GM21737 (cell line): Measurements from ENCODE around the gene UNC5C.

Source experiments
- ATAC-seq: cut with Tn5 transposase; IDR thresholded peaks from one replicate; pipeline ENCODE4 v1.9.1; 2021; ENCODE audit warnings: mild to moderate bottlenecking, moderate library complexity; ENCODE audit not compliant: unreplicated experiment

UNC5C gene

GRCh38 chr4:95410387-95410977, 138.3 kb downstream of the UNC5C start:
- no peak for ATAC-seq

GRCh38 chr4:95409750-95410149, 139.0 kb downstream of the UNC5C start:
- ATAC-seq, result no peak

- no peak for ATAC-seq
Observed at GRCh38 chr4:95409127-95409526, 139.6 kb downstream of the UNC5C start.

- no peak for ATAC-seq
Observed at GRCh38 chr4:95402299-95402698, 146.5 kb downstream of the UNC5C start.

- no peak for ATAC-seq
Observed at GRCh38 chr4:95398217-95398616, 150.6 kb downstream of the UNC5C start.

GRCh38 chr4:95394752-95395306, 153.9 kb downstream of the UNC5C start:
- ATAC-seq, result no peak

- no peak for ATAC-seq
Observed at GRCh38 chr4:95393821-95394220, 155.0 kb downstream of the UNC5C start.

- ATAC-seq, result no peak
Observed at GRCh38 chr4:95388911-95389310, 159.9 kb downstream of the UNC5C start.

- no peak for ATAC-seq
Observed at GRCh38 chr4:95387719-95388118, 161.1 kb downstream of the UNC5C start.

- ATAC-seq, result no peak
Observed at GRCh38 chr4:95386410-95386809, 162.4 kb downstream of the UNC5C start.

- ATAC-seq, result no peak
Observed at GRCh38 chr4:95381843-95382580, 166.8 kb downstream of the UNC5C start.

GRCh38 chr4:95379633-95380032, 169.1 kb downstream of the UNC5C start:
- no peak for ATAC-seq

- ATAC-seq, result no peak
Observed at GRCh38 chr4:95377366-95377900, 171.3 kb downstream of the UNC5C start.

GRCh38 chr4:95371476-95372224, 177.1 kb downstream of the UNC5C start:
- ATAC-seq, result no peak

GRCh38 chr4:95367824-95368223, 180.9 kb downstream of the UNC5C start:
- no peak for ATAC-seq

GRCh38 chr4:95363966-95364365, 184.8 kb downstream of the UNC5C start:
- no peak for ATAC-seq

GRCh38 chr4:95363559-95363925, 185.2 kb downstream of the UNC5C start:
- ATAC-seq, result no peak

- no peak for ATAC-seq
Observed at GRCh38 chr4:95362906-95363558, 185.7 kb downstream of the UNC5C start.

GRCh38 chr4:95362066-95362465, 186.7 kb downstream of the UNC5C start:
- no peak for ATAC-seq

GRCh38 chr4:95361696-95361965, 187.1 kb downstream of the UNC5C start:
- no peak for ATAC-seq
